ENCODE results near the gene ASXL1.
A peak's percentile ranks its signal among the peaks of the same experiment; 100 is the strongest.

Gene ASXL1

DNA sequence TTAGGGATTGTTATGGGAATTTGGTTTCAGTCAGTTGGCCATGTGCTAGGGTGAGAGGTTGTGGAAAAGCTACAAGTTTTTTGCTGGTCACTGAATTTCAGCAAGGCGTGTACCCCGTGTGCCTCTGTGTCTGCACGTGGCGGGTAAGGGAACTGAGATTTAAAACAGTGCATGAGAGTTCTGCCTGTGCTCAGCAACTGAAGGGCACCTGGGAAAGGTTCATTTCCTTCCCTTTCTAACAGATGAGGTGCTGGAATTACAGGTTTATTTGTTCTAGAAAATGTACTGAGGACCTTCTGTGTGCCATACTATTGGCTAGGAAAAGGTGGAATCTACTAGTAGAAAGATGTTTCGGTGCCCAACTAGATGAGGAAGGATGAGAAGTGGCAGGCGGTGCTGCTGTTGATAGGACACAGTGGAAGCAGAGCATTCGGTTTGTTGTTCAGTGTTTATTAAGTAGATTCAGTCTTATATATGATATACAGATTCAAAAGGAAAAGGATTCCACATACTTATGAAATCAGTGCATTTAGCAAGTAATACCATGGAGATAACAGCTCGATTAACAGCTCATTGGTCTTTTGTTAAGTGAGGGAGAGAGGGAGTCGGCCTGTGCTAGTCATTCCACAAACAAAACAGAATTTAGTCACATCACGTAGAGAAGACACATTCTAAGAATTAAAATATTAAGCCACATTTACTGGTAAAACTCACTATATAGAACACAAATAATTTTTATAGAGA lies 84.7 kb downstream of the ASXL1 start:
- no peak for DNase-seq

DNA sequence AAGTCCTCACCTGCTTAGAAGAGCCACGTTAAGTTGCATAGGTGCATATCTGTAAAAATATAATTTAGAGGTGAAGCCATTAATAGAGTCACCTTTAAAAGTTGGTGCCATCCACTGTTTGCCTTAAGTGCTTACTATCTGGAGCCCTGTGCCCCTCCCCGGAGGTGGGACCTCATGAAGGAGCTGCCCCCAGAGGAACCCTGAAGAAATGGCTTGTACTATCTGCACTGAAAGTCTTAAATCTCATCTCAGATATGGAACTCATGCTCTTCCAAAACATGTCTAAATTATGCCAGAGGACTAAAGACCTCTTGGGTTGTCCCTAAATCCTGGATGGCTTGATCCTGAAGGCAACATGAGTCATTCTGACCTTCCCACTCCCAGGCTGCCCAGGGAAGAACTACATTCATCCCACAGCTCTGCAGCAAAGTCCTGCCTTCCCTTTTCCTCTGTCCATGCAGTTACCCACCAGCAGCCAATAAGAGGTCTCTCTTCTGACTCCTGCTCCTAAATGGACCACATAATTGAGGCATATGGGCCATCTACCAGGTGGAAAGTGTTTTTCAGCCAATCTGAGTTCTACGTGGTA lies 85.3 kb downstream of the ASXL1 start:
- no peak for DNase-seq

- no peak for DNase-seq
Measured at GRCh38 chr20:32444474-32445220, 86.5 kb downstream of the ASXL1 start.

DNA sequence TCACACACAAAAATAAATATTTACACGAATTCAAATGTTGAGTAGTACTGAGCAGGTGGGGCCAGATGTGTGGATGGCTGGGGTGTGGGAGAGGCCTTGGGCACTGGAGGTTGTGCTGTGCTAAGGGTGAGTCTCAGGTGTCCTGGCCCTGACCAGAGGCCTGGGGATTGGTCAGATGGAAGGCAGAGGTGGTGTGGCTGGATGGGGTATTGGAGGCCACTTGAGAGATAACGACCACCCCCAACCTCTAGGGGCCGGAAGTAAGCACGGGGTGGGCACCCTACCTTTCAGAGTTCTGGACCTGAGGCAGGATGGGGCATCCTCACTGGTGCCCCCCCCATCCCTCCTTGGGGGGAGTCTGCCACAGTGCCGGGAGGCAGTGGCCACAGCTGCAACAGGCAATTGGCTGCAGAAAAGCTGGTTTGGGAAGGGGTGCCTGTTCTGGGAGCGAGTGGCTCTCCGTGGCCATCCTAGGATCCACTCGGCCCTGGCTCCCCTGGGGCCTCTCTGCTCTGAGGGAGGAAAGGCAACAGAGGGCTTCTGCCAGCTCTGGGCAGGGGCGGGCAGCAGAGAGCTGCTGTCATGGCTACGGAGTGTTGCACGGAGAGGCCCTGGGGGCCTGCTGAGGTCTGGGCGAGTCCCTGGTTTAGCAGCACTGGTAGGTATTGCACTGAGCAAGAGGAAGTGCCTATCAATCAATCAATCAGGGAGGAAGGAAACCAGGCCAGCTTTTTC lies 87.6 kb downstream of the ASXL1 start:
- peak; percentile 48 for DNase-seq

DNA sequence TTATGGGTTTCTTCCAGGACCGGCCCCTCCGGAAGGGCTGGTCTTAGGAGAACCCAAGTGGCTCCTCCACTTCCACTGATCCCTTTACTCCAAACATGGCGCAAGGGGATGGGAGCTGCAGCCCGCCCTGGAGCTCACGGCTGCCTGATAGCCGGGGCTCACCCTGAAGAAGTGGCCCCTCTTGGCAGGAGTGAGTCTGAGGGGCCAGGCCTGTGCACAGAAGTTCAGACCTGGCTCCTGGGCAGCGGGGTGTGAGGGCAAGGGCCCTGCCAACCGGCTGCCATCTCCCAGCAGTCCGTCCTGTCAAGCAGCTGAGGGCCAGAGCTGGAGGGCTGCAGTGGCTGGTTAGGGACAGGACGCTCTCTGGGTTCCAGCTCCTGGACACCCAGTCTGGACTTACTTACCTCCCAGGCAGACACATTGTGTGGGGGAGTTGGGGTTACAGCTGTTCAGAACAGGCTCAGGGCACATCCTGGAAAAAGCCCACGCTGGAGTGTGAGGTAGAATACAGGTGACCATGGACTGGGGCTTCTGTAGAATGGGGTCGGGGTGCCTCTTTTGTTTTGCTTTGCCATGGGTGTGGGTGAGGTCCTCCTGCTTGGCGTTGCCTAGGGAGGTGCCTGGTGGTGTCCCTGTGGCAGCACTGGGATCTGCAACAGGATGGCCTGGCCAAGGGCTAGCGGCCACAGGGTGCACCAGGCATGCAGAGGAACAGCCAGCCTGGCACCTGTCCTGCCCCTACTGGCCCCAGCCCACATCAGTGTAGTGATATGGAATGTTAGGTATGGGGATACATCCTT lies 88.4 kb downstream of the ASXL1 start:
- DNase-seq: no peak

DNA sequence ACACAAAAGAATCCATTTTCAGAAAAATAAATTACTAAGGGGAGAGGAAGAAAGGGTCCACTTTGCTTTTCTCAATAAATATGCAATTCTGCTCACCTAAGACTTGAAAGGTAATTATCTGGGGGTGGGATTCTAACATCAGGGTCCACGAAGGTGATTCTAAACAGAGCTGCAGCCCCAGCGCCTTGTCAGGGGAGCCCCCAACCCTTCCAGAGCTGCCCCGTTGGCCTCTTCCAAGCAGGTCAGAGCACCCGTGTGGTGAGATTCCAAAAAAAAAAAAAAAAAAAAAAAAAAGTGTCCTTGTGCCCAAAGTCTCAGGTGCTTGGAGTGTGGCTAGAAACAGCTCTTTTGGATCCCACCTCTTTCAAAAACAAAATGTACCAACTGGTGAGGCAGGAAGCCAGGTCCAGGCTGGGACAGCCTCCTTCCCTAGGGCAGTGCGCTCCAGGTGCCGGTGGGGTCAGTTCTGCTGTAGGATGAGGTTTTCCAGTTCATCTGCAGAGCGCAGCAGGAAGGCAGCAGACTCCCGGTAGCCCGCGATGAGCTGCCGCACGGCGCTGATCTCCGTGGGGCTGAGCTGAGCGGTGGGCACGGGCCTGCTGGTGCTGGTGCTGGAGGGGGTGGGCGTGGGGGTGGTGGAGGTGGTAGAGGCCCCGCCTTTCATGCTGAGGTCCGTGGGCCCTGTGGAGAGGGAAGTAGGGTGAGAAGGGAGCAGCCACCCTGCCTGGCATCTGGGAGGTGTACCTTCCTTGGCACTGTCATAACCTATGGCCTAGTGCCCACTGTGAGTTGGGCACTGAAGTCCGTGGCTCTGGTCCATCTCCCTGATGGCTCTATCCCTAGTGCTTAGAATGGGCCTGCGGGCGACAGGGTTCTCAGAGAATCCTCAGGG lies 89.3 kb downstream of the ASXL1 start:
- no peak for DNase-seq

DNA sequence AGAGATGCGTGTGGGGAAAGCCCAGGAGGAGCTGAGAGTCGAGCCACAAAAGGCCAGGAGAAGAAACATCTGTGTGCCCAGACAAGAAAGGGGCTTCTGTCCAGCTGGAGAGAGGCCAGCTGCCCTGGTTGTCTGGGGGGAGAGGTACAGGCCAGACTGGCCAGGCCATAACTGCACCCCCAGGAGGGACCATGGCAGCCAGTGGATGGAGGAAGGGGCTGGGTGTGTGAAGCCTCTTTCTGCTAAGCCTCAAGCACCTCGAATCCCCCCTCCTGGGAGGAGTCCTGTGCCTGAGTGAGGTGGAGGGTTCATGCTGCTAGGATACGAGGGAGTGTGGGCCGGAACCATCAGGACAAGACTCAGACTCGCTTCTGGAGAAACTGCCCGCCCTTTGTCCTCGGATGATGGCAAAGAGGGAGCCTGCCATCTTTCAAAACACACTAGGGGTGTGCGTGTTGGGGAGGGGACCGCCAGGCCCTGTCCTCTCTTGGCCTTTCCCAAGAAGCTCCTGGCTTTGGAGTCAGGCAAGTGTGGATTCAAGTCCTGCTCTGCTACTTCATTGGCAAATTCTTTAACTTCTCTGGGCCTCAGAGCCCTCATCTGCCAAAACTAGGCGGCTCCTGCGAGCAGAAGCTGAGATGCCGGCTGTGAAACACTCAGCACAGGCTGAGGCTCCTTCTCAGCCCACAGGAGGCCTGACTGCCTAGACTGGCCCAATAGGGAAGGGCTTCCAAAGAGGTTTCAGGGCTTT lies 90.3 kb downstream of the ASXL1 start:
- DNase-seq: no peak

DNA sequence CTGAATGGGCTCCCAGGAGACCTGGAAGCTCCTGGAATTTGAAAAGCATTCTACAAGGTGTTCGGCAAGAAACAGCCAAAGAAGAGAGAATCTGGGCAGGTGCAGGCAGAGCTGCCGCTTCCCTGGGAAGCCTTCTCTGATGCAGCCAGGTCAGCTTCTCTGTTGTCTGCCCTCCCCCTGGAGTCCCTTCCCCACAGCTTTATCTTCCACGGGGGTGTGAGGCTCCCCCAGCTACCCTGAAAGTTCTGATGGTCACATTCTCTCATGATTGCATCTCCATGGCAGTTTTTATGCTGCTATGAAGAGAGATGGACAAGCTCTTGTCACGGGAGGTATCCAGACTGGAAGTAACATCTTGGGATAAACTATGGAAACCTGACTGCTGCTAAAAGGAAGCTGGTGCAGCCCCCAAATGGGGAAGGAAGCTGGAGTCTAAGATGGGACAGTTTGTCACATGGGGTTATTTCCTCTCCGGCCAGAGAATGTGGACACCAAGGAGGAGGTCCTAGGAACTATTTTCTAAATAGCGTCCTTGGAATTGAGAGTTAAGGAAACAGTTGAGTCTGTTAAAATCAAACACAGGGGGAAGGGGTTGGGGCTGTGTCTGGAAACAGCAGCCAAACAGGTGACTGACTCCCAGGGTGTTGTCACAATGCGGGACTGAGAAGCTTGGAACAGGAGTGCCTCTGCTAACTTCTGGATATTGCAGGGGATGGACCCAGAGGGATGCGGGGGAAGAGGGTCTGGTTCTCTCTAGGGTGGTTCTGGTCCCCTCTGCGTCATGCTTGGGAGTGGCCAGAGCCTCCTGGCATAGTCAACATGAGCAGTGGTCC lies 91.1 kb downstream of the ASXL1 start:
- no peak for DNase-seq

- no peak for DNase-seq
Measured at GRCh38 chr20:32449890-32450401, 91.8 kb downstream of the ASXL1 start.

DNA sequence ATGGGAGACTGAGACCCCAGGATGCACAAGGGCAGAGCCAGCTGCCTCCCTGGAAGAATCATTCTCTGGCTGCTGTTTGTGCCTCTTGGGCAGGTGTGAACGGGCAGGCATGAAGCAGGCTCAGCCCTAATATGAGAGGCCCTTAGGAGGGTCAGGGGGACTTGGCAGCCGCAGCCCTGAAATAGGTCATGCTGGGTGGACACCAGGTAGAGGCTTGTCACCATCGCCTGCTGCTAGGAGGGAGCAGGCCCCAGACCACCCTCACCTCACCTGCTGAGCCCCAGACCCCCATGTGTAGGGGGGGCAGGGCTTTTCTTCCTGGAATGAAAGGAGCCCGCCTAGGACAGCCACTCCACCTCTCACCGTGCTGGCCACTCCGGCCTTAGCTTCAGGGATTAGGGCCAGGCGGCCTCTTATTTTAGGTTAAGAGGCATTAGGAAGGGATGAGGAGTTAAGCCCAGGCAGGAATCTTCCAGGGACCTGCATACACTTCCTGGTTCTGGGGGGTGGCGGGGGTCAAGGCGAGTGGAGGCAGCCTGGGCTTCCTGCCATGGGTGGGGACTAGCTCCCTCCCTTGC lies 92.4 kb downstream of the ASXL1 start:
- no peak for DNase-seq

GRCh38 chr20:32451340-32451681 lies 93.2 kb downstream of the ASXL1 start:
- DNase-seq: no peak

- no peak for DNase-seq
Measured at GRCh38 chr20:32451682-32452461, 93.7 kb downstream of the ASXL1 start.

GRCh38 chr20:32452776-32453466 lies 94.8 kb downstream of the ASXL1 start:
- no peak for DNase-seq

DNA sequence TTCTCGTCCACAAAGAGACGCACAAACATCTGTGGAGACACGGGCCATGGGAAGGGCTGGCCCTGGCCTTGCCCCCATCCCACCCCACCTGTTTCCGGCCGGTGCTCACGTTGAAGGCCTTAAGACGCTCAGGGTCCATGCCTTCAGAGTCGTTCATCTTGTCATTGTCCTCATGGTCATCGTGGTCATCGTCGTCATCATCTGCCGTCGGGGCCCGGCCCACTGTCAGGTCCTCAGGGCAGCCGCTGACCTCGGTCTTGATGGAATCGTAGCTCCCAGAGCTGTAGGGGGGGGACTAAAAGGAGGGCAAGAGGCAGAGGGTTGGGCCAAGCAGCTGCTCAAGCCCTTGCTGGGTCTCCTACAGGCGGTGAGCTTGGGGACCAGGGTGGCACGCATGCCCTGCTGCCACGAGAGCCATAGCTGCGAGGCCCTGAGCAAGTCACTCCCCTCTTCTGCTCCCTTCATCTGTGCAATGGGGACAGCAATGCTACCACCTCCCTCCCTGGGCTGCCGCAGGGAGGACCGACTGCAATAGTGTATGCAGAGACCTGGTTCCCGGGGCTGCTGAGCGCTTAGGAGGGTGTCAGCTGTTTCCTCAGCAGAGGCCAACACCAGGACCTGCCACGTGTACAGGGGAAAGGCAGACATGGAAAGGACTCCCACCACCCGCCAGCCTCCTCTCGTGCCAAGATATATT lies 95.5 kb downstream of the ASXL1 start:
- DNase-seq: no peak

GRCh38 chr20:32454164-32455145 lies 96.3 kb downstream of the ASXL1 start:
- no peak for DNase-seq
